Measurements from ENCODE around the gene SLIT3. TPM values are rescaled to one million over a fixed set of nuclear protein-coding genes. Genes with fewer than 3 reads are reported as not detected.

Gene SLIT3
- total RNA-seq, 4 donors from 2014 or later, result 28.4 to 77.2 (median 63.8) TPM

GRCh38 chr5:169091396-169091980 is 209.5 kb downstream of the SLIT3 start:
- H3K27me3 ChIP-seq, result no peaks in the 10 kb centered on the region
- no peaks in the 10 kb centered on the region for H3K36me3 ChIP-seq
- no peak overlapping the region for H3K4me3 ChIP-seq (replicated peaks in 1 of 3)
- 88 to 93% methylated on average over 9 of the region's 9 CpGs for WGBS, 2 donors
- no peak overlapping the region for H3K27ac ChIP-seq
- TF ChIP-seq CTCF (IDR thresholded peaks at IDR 0.05) (no peak), POLR2A (IDR thresholded peaks at IDR 0.05) (no peak)
- H3K4me1 ChIP-seq, result peaks cover 0 to 3% of the 10 kb centered on the region in 2 donors
- H3K9me3 ChIP-seq, result no peaks in the 10 kb centered on the region
- DNase-seq, result no peak
- intact Hi-C loops (cut with DNase I), result no loop called here

- no peak overlapping the region for H3K27ac ChIP-seq
Measured at GRCh38 chr5:169089343-169089742, 211.6 kb downstream of the SLIT3 start.

GRCh38 chr5:169088028-169088725 is 212.8 kb downstream of the SLIT3 start:
- peaks cover 0 to 13% of the 10 kb centered on the region in 2 donors for H3K4me1 ChIP-seq
- intact Hi-C loops (cut with DNase I), result no loop called here
- H3K36me3 ChIP-seq, result no peaks in the 10 kb centered on the region
- WGBS, 2 donors, result 88% methylated on average over 11 of the region's 11 CpGs
- TF ChIP-seq POLR2A (IDR thresholded peaks at IDR 0.05) (no peak), CTCF (IDR thresholded peaks at IDR 0.05) (no peak)
- no peaks in the 10 kb centered on the region for H3K27me3 ChIP-seq
- H3K27ac ChIP-seq, result no peak overlapping the region
- H3K4me3 ChIP-seq (replicated peaks in 1 of 3), result no peak overlapping the region
- no peak for DNase-seq
- no peaks in the 10 kb centered on the region for H3K9me3 ChIP-seq

More at GRCh38 chr5:169089343-169089742, 211.6 kb downstream of the SLIT3 start:
- WGBS, 2 donors, result 87 to 97% methylated on average over 3 of the region's 3 CpGs
- Histone ChIP-seq H3K27me3 (no peaks in the 10 kb centered on the region), H3K4me3 (replicated peaks in 1 of 3) (no peak overlapping the region), H3K4me1 (peaks cover 0 to 6% of the 10 kb centered on the region in 2 donors), H3K36me3 (no peaks in the 10 kb centered on the region), H3K9me3 (no peaks in the 10 kb centered on the region)
- no peak for DNase-seq
- no peak for TF ChIP-seq CTCF (IDR thresholded peaks at IDR 0.05)
- TF ChIP-seq POLR2A (IDR thresholded peaks at IDR 0.05), result no peak
- intact Hi-C loops (cut with DNase I), result no loop called here

GRCh38 chr5:169085636-169086035 is 215.3 kb downstream of the SLIT3 start:
- DNase-seq, result no peak
- H3K36me3 ChIP-seq, result no peaks in the 10 kb centered on the region
- intact Hi-C loops (cut with DNase I), result no loop called here
- H3K27me3 ChIP-seq, result no peaks in the 10 kb centered on the region
- no peak overlapping the region for H3K27ac ChIP-seq
- no peak for TF ChIP-seq CTCF (IDR thresholded peaks at IDR 0.05)
- TF ChIP-seq POLR2A (IDR thresholded peaks at IDR 0.05), result no peak
- H3K4me3 ChIP-seq (replicated peaks in 1 of 3), result no peak overlapping the region
- H3K4me1 ChIP-seq, result peaks cover 18 to 30% of the 10 kb centered on the region in 2 donors
- H3K9me3 ChIP-seq, result no peaks in the 10 kb centered on the region
- 83 to 97% methylated on average over 8 of the region's 8 CpGs for WGBS, 2 donors

GRCh38 chr5:169085212-169085611 is 215.7 kb downstream of the SLIT3 start:
- Histone ChIP-seq H3K36me3 (no peaks in the 10 kb centered on the region), H3K4me1 (peaks cover 21 to 34% of the 10 kb centered on the region in 2 donors), H3K9me3 (no peaks in the 10 kb centered on the region), H3K27ac (no peak overlapping the region), H3K27me3 (no peaks in the 10 kb centered on the region), H3K4me3 (replicated peaks in 1 of 3) (no peak overlapping the region)
- TF ChIP-seq CTCF (IDR thresholded peaks at IDR 0.05) (no peak), POLR2A (IDR thresholded peaks at IDR 0.05) (no peak)
- WGBS, 2 donors, result 78 to 90% methylated on average over 4 of the region's 4 CpGs
- intact Hi-C loops (cut with DNase I), result no loop called here
- no peak for DNase-seq
